CD4-positive, alpha-beta T cell treated with Interleukin-2 at 100 ng/mL for 4 hours (primary cell): ENCODE results near the gene RNF175.

Experiments
- DNase-seq: peaks from one replicate; pipeline ENCODE4 v3.0.0-alpha.2; 2020; ENCODE audit warnings: low spot score

The RNF175 gene

DNA sequence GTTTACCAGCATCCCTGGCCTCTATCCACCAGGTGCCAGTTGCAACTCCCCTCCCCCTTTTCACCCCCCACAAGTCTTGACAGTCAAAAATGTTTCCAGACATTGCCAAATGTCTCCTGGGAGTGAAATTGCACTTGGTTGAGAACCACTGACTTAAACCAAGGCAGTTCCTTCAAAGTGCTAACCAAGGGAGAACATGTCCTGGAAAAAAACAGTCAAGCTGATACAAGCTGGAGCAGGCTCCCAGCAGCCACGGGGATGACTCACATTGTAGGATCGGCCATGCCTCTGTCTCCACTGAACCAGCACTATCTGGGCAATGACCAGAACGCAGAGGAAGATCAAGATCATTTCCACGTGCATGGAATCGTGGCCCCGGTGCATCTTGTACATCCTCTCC lies 11.4 kb downstream of the RNF175 start:
- no peak for DNase-seq

DNA sequence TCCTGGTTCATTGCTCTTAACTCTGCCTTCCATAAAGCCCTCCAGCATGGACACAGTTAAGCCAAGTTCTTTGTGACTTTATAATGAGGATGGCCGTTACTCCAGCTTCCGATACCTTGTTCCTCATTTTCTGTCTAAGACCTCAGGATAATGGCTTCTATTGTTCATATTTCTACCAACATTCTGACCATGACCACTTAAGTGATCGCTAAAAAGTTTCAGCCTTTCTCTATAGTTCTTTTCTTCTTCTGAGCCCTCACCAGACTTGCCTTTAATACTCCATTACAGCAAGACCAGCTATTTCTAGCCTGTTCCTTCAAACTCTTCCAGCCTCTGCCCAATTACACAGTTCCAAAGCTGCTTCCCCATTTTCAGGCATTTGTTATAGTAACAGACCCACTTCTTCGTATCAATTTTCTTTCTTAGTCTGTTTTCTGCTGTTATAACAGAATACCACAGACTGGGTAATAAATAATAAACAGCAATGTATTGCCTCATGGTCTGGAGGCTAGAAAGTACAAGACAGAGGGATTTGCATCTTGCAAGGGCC lies 12.3 kb downstream of the RNF175 start:
- no peak for DNase-seq

DNA sequence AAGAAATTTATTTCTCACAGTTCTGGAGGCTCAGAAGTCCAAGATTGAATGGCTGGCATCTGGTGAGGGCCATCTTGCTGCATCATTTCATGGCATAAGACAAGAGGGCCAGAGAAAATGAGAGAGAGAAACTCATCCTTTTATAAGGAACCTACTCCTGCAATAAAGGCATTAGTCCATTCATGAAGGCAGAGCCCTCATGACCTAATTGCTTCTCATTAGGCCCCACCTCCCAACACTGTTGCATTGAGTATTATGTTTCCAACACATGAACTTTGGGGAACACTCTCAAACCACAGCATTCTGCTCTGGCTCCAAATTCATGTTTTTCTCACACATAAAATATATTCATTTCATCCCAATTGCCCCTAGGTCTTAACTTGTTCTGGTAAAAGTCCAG lies 14.2 kb downstream of the RNF175 start:
- no peak for DNase-seq

DNA sequence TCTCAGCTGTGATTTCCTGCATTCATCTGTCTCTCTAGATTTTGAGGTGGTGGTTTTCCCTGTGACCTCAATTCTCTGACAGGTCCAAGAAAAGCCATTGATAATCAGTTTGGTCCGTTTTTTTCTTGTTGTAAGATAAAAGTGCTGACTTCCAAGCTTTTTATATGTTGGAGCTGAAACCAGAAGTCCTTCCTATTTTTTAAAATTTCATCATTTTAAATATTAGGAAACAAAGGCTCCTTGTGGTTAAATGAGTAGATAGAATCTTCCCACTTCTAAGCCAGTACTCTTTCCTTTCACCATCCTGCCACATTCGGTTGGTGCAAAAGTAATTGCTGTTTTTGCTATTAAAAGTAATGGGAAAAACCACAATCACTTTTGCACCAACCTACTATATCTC lies 18.3 kb downstream of the RNF175 start:
- DNase-seq: no peak

DNA sequence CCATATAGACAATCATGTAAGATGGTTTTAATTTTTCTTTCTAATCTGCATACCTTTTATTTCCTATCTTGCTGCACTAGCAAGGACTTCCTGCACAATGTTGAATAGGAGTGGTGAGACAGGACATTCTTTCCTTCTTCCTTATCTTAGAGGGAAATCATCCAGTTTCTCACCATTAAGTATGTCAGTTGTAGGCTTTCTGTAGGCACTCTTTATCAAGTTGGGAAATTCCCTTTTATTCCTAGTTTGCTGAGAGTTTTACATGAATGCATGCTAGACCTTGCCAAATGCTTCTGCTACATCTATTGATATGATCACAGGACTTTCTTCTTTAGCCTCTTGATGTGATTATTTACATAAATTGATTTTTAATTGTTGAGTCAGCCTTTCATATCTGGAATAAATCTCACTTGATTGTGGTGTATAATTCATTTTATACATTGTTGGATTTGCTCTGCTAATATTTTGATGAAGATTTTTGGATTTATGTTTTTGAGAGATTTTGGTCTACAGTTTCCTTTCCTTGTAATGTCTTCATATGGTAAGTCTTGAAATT lies 23.8 kb downstream of the RNF175 start:
- no peak for DNase-seq

DNA sequence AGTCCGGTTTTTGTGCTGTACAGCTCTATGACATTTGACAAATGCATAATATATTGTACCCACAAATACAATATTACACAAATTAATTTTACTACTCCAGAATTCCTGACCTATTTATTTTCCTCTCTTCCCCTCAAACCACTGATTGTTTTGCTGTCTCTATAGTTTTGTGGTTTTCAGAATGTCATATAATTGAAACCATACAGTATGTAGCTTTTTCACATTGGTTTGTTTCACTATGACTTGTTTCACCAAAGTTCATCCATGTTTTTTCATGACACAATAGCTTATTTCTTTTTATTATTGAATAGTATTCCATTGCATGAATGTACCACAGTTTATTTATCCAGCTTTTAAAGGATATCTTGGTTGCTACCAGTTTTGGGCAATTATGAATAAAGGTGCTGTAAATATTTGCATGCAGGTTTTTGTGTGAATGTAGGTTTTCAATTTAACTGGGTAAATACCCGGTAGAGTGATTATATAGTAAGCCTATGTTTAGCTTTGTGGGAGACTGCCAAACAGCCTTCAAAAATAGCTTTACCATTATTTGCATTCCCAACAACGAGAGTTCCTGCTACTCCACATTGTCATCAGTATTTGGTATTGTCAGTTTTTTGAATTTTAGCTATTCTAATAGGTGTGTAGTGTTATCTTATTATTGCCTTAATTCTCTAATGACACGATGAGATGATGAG lies 25.9 kb downstream of the RNF175 start:
- no peak for DNase-seq

DNA sequence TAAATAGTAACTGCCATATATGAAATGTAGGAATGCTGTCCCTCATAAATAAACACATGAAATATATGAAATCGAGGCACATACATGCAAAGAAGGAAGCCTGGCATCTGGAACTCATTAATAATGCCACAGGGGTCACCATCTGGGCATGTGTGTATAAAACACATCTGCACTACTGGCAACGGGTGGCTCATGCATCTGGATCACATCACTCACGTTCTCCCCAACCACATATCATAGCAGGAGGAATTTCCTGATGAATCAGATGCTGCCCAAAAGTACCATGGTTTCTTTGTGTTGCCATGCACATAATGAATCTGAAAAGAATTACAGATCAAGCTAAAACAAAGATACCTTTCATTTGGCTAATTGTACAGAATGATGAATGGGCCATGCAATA lies 28.6 kb downstream of the RNF175 start:
- no peak for DNase-seq

DNA sequence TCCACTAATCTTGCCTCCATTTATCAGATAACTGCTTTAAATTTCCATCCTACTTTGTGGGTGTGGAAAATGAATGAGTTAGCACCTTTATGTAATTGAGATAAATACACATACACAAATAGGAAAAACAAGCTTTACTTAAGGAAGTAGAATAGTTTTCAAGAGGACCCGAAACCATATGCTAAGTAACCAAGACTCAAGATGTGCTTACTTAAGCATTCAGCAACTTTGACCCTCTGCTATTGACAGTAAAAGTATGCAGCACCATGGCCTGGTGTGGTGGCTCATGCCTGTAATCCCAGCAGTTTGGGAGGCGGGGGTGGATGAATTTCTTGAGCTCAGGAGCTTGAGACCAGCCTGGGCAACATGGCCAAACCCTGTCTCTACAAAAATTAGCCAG lies 29.9 kb downstream of the RNF175 start:
- no peak for DNase-seq

DNA sequence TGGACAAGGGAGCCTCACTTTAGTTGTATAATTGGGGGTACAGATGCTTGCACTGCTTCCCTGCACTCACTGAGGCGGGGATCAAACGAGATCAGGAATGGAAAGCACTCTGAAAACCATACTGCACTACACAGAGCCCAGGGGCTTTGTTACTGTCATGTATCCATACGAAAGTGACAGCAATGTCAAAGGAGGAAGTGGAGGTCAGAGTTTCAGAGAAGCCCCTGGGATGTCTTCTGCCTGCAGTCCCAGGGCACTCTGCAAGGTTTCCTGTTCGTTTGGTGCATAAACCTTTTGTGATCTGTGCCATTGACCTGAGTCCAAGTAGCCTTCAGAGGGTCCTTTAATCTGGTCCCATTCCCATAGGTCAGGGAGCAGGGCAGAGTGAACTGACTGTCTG lies 31.2 kb downstream of the RNF175 start:
- DNase-seq: no peak

DNA sequence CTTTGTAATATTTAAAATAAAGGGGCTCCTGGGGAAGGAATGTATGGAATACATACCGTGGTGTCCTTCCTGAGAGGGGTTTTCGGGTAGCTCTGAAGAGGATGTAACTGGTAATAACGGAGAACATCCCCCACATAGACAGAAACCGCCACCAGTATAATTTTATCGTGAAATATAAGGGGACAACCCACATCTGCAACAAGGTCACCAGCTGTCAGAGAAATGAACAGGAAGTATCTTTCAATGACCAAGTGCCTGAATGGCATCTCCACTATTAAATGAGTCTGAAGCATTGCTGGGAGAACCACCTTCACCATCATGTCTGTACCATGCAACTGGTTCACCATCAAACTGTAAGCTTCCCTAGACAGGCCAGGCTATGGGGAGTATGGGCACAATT lies 31.7 kb downstream of the RNF175 start:
- DNase-seq: no peak

DNA sequence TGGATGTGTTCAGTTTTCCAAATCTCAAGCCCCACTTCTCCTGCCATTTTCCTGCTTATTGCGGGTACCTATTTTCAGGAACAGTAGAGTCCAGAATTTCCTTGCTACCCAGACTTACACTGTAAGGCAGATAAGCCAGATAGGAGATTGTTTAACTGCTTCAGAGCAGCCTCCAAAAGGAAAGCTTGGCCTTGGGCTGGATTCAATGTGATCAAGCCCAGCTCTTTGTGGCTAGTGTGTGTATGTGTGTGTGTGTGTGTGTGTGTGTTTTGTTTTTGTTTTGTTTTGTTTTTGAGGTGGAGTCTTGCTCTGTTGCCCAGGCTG lies 34.0 kb downstream of the RNF175 start:
- no peak for DNase-seq

DNA sequence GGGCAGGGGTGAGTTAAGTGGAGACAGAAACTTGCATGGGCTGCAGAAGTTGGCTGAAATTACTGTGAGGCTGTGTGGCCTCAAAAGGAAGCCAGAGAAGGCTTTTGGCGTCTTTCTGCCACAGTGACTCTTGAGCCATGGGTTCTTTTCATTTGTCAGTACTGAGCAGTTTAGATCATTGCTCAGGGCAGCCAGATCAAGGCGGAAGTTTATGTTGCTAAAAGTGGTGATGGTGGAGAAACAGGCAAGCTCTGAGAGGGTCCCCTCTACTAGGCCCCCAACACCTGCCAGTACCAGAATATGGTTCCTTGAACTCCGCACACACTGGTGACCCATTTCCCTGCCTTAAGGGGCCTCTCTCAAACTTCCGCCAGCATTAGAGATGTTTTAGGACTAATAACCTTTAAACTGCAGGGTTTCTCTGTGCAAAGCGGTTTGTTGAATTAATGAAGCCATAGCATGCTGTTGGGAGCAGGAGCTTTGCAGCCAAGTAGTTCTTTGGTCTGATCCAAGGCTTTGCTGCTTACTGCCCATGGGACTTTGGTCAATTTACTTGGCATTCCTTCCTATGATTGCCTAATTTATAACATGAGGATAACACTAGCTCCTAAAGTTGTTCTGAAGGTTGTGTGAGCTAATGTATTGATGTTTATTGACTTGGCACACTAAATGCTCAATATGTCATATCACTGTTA lies 34.5 kb downstream of the RNF175 start:
- DNase-seq: no peak

DNA sequence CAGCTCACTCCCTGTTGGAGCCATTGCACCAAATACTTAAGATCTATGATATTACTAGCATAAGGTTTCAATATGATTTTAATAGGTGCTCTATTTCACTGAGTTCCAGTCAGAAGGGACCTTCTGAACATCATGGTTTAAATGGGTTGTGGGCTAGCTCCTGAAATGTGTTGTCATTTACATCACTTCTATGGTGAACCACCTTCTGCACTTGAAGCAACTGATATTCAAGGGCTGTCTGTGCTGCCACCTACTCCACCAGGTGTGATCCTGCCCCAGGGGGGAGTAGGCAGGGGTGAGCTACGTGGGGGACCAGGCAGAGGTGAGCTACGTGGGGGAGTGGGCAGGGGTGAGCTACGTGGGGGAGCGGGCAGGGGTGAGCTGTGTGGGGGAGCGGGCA lies 35.2 kb downstream of the RNF175 start:
- DNase-seq: no peak

DNA sequence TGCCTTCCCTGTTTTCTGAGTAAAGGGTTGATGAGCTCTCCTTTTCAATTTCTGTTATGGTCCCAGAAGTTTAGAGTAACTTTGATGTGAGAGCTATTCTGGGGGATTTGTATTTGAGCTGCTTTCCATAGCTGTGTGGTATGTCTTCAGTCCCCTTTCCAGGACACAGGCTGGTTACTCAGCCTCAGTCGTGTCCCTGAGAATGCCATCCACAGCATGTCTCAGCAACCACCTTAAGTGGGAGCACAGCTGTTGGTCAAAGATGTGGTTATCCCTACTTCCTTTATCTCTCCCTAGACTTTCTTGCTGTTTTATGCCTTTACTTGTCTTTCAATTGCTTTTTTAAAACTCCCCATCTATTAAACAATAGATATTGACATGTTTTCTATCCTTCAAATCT lies 37.8 kb downstream of the RNF175 start:
- DNase-seq: no peak

DNA sequence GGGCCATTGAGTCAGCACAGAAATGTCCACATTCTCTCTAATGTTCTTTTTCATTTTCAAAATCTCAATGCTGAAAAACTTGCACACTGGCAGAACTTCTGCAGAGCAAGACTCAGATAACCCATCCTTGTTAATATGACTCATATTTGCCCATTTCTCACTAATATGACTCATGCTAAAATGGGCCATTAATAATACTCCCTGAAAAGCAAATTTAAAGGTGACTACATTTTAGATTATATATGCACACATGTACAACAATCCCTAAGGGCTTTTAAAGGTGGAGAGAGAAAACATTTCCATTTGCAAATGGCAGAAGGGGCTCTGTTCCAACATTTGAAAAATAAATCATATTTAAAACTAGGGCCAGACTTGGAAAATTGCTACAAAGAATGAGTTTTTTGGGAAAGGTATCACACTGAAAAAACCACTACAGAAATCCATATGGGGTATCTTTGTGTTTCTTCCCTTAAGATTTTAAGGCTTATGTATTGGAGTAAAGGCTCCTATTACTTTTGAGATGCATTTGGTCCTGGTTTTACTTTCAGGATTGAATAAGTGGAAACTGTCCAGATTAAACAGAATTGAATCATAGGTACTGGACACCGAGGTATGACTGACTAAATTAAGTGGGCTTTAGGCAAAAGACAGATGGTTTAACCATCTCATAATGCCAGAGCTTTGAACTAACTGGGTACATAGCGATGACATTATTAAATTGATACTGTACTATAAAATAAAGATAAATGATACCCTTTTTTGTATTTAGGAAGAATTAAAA lies 45.8 kb downstream of the RNF175 start:
- DNase-seq: no peak

DNA sequence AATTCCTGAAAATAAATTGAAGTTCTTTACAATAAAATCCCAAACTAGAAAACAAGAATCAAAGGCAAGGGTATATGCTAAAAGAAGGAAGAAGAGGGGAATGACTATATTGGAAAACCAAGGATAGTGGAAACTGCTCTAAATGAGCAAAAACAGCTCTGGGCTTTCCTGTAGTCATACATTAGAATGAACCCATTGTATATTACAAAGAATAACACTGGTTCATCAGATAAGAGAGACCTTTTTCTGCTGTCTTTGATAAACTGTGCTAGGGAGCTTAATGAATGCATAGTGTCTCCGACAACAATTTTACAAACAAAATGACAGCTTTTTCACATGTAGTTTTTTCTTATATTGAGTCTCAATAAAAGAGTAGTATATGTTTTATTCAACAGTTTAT lies 49.1 kb downstream of the RNF175 start:
- DNase-seq: no peak

DNA sequence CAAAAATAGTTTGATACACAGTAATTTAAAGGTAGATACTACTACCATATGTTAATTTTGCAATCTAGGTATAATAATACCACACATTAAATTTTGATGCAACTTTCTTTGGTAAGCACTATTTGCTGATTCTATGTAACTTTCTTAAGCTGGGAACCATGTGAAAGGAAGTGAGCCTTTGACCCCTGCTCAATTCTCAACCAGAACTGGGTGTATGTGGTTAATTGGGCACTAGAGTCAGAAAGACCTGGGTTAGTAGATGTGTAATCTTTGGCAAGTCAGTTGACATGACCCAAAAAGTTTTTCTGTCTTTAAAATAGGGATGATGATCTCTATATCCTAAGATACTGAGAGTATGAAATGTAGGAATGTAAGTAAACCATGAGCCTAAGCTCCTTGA lies 53.3 kb downstream of the RNF175 start:
- no peak for DNase-seq

DNA sequence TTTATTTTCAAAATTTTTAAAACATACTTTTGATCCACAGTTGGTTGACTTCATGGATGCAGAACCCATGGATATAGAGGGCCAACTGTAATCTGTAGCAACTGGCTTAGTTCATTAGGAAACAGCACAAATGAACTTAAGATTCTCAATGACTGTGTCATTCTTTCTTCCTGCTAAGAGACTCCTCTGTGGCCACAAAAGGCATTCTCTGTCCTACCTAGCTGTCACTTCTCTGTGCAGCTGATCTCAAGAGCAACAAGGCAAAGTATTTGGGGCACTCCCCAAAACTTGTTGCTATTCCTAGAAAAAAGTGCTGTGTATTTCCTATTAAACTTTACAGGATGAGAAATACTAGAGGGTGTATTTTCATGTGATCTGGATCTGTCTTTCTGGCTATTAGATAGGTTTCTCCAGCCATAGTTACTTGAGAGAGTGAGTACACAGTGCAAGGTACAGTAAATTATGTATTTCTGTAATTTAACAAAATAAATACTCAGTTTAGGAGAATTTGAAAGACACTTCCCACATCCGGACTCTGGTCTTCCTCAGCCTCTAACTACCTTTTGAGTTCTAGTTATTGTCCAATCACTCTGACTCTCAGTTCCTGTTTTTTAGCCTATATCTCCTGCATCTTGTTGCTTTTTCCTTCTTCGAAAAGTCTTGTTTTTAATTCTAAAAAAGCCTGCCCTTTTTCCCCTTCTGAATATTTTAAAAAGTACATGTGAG lies 53.9 kb downstream of the RNF175 start:
- no peak for DNase-seq

DNA sequence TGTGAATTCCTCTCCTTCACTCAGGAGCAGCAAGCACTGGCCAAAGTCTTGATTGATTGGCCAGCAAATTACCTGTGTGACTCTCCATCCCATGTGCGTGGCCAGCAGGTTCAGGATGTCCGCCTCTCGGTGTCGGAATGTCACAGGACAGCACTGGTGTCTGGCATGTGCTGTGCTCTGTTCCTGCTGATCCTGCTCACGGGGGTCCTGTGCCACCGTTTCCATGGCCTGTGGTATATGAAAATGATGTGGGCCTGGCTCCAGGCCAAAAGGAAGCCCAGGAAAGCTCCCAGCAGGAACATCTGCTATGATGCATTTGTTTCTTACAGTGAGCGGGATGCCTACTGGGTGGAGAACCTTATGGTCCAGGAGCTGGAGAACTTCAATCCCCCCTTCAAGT lies 55.3 kb downstream of the RNF175 start:
- no peak for DNase-seq

DNA sequence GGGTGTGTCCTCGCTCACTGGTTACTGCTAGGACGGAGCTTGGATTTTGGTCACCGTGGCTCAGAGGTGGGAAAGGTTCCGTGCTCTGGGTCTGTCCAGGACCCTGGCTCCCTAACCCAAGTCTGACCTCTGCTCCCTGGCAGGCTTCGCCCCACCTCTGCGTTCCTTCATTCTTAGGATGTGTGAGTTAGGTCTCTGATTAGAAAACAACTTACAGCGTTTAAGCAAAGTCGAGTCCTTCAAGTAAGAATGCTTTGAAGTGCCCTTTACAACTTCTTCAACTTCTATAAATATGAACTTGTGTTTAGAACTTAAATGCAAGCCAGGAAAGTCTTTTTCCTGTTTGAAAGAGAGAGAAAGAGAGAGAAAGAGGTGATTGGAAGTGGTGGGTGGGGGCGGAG lies 74.9 kb downstream of the RNF175 start:
- no peak for DNase-seq

DNA sequence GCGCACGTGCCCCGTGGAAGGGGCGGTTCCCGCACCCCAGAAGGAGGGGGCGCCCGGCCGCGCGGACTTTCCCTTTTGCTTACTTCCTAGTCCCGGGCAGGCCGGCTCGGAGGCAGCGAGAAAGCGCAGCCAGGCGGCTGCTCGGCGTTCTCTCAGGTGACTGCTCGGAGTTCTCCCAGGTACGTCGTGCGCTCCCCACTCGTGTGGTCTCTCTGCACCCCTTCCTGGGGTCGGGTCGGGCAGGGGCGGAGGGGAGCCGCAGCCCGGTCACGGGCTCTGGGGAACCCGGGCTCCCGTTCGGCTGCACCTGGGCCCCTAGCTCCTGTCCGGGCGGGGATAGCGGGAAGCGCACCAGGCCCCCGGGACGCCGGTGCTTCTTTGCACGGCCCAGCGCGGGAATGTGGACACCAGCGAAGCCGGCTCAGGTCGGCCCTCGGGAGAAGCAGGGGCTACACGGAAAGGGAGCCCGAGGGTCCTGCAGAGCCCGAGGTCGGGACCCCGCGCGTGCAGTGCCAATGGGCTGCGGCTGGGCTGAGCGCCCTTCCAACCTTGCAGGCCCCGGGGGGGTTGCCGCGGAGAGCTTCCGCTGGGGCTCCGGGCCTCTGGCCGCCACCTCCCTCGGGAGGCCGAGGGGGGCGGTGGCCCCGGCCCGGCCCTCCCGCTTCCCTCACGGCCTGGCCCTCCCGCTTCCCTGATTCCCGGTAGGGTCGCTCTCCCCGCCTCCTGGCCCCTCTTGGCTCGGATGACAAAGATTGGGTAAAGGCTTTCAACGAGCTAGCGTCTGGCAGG lies 75.4 kb downstream of the RNF175 start, which contains the start of gene TLR2:
Gene TLR2, plus strand, starts transcription at position 99 of the 789 bp plus-strand sequence. CDS start 18,628 bp downstream, outside the sequence.
- DNase-seq: peak; percentile 53
